HepG2 (cell line): Measurements from ENCODE around the gene RNF14. TPM values are rescaled to one million over a fixed set of nuclear protein-coding genes. Genes with fewer than 3 reads are reported as not detected.

ENCODE experiments used
- ATAC-seq: fragments of 200-7000 bp; cut with Tn5 transposase; 3 replicates; pipeline ENCODE4 v1.9.1; 2020; ENCODE audit warnings: mild to moderate bottlenecking, moderate library complexity
- BruUV-seq: library from RNA; stranded (reverse); fragments of 400-500 nt; replicated peaks from 2 replicates; lab custom pipeline; 2021; lab: Mats Ljungman, UMichigan
- CTCF ChIA-PET: fragments of 300-600 bp; formaldehyde crosslinking; extraction: SDS; loops from one replicate; lab custom pipeline; 2021; ENCODE audit warnings: low total read pairs, inconsistent platforms, low intra/inter-chr PET ratio; lab: Yijun Ruan, JAX
- POLR2A ChIA-PET: fragments of 350-600 bp; sonication (Branson Sonifier 250); formaldehyde crosslinking; loops from one replicate; lab custom pipeline; 2020; ENCODE audit warnings: antibody characterized with exemption, inconsistent platforms; lab: Yijun Ruan, JAX
- DNase-seq: peaks from one replicate; pipeline ENCODE4 v3.0.0-alpha.2; 2015; ENCODE audit warnings: low spot score
- FAIRE-seq: peaks from 3 replicates; lab custom pipeline; 2011; peaks lifted over from hg19 to GRCh38; lab: Jason Lieb, UNC
- H2AFZ ChIP-seq: one replicate; pipeline ENCODE4 v1.6.1; 2011; ENCODE audit warnings: low read length, inconsistent platforms
- H3K27ac ChIP-seq: fragments of 300-600 bp; 3 replicates; pipeline ENCODE4 v1.8.0; 2011; ENCODE audit warnings: mixed run types, mild to moderate bottlenecking, mixed read lengths, low read length, inconsistent platforms; ENCODE audit not compliant: insufficient read depth; ENCODE audit errors: extremely low read length
- H3K27me3 ChIP-seq, 2 experiments: fragments of 200-600 bp in 1 of 2; 2 replicates in 1 of 2; 3 replicates in 1 of 2; pipeline versions ENCODE4 v1.6.0 to v1.8.0; 2011; ENCODE audit warnings: low read length in 2 of 2, mild to moderate bottlenecking in 2 of 2, moderate library complexity in 2 of 2, inconsistent platforms in 1 of 2; ENCODE audit not compliant: insufficient read depth in 2 of 2, control insufficient read depth in 1 of 2
- H3K36me3 ChIP-seq, 2 experiments: fragments of 200-600 bp in 1 of 2; replicated peaks in 1 of 2; 2 replicates in 1 of 2; 3 replicates in 1 of 2; pipeline versions ENCODE4 v1.5.1 to v1.8.0; 2011; ENCODE audit warnings: low read length in 2 of 2, inconsistent platforms in 1 of 2; ENCODE audit not compliant: insufficient read depth in 2 of 2, control insufficient read depth in 1 of 2
- H3K4me1 ChIP-seq: 2 replicates; pipeline ENCODE4 v1.5.1; 2012; ENCODE audit warnings: low read length, inconsistent platforms; ENCODE audit not compliant: insufficient read depth
- H3K4me2 ChIP-seq: 2 replicates; pipeline ENCODE4 v1.6.0; 2011; ENCODE audit warnings: low read depth, low read length, inconsistent platforms
- H3K4me3 ChIP-seq, 3 experiments: fragments of 200-600 bp in 1 of 3; sonication (generic), shearing (Covaris generic) in 1 of 3; replicated peaks in 1 of 3; 2 replicates each; pipeline ENCODE4 v1.5.1; 2011 to 2016; ENCODE audit warnings: low read length in 3 of 3, inconsistent platforms in 2 of 3, low read depth in 2 of 3, mild to moderate bottlenecking in 2 of 3, control low read depth in 1 of 3, mixed read lengths in 1 of 3; ENCODE audit not compliant: insufficient read depth in 1 of 3
- H3K79me2 ChIP-seq: one replicate; pipeline ENCODE4 v1.6.1; 2011; ENCODE audit warnings: low read length, inconsistent platforms; ENCODE audit not compliant: insufficient read depth
- H3K9ac ChIP-seq: 2 replicates; pipeline ENCODE4 v1.6.0; 2011; ENCODE audit warnings: mild to moderate bottlenecking, low read depth, low read length, inconsistent platforms; ENCODE audit not compliant: insufficient read depth
- H3K9me3 ChIP-seq: 2 replicates; pipeline ENCODE4 v1.5.1; 2012; ENCODE audit warnings: mild to moderate bottlenecking, low read length
- H4K20me1 ChIP-seq: 2 replicates; pipeline ENCODE4 v1.6.0; 2011; ENCODE audit warnings: inconsistent platforms, mild to moderate bottlenecking, low read length, moderate library complexity; ENCODE audit not compliant: insufficient read depth
- AKAP8 ChIP-seq: sonication (generic); formaldehyde crosslinking; IDR thresholded peaks from 2 replicates; pipeline ENCODE4 v1.5.1; 2020; ENCODE audit warnings: mild to moderate bottlenecking, missing genetic modification reagents
- DPF2 ChIP-seq: sonication (generic); formaldehyde crosslinking; IDR thresholded peaks from 2 replicates; pipeline ENCODE4 v1.4.0; 2020; ENCODE audit warnings: mild to moderate bottlenecking, low read depth, missing genetic modification reagents, borderline replicate concordance
- ERF ChIP-seq: IDR thresholded peaks from 2 replicates; pipeline ENCODE4 v1.6.1; 2018; ENCODE audit warnings: missing biosample characterization, missing genetic modification reagents
- ETV6 ChIP-seq: sonication (generic); formaldehyde crosslinking; conservative IDR thresholded peaks from 2 replicates; pipeline ENCODE4 v1.4.0; 2020; ENCODE audit warnings: missing genetic modification reagents
- JUNB ChIP-seq: sonication (generic); formaldehyde crosslinking; IDR thresholded peaks from 2 replicates; pipeline ENCODE4 v1.8.0; 2022; ENCODE audit warnings: missing genetic modification reagents, mild to moderate bottlenecking, borderline replicate concordance
- MTA3 ChIP-seq: sonication (generic); formaldehyde crosslinking; IDR thresholded peaks from 2 replicates; pipeline ENCODE4 v1.4.0; 2020; ENCODE audit warnings: missing genetic modification reagents
- MTF2 ChIP-seq: sonication (generic); formaldehyde crosslinking; IDR thresholded peaks from 2 replicates; pipeline ENCODE4 v1.5.0; 2020; ENCODE audit warnings: missing genetic modification reagents, borderline replicate concordance
- NFYC ChIP-seq: IDR thresholded peaks from 2 replicates; pipeline ENCODE4 v1.6.1; 2016; ENCODE audit warnings: missing genetic modification reagents, missing compliant biosample characterization
- RNF2 ChIP-seq: fragments of 450-650 bp; conservative IDR thresholded peaks from 2 replicates; pipeline ENCODE4 v1.6.1; 2016; ENCODE audit warnings: low read depth
- ZFY ChIP-seq: sonication (generic); formaldehyde crosslinking; IDR thresholded peaks from 2 replicates; pipeline ENCODE4 v1.4.0; 2020; ENCODE audit warnings: missing genetic modification reagents
- ZMYM3 ChIP-seq: sonication (generic); formaldehyde crosslinking; IDR thresholded peaks from 2 replicates; pipeline ENCODE4 v1.5.1; 2020; ENCODE audit warnings: mild to moderate bottlenecking, missing genetic modification reagents
- ZNF367 ChIP-seq: sonication (generic); formaldehyde crosslinking; IDR thresholded peaks from 2 replicates; pipeline ENCODE4 v1.4.0; 2020; ENCODE audit warnings: missing genetic modification reagents, borderline replicate concordance
- ZNF761 ChIP-seq: sonication (generic); formaldehyde crosslinking; conservative IDR thresholded peaks from 2 replicates; pipeline ENCODE4 v1.4.0; 2020; ENCODE audit warnings: mild to moderate bottlenecking, missing genetic modification reagents
- WGBS: methylation state at CpG from one replicate; pipeline ENCODE4 v1.1.6; 2017; ENCODE audit warnings: low lambda C conversion rate; 5-methylcytosine and 5-hydroxymethylcytosine counted together
- in situ Hi-C: cut with HindIII; loops from 2 replicates; pipeline ENCODE4 v1.10.0; 2017; ENCODE audit warnings: low pct_unique_long_range_greater_than_20kb; ENCODE audit not compliant: extremely low pct_ligation_motif_present
- intact Hi-C: fragments of 100-400 bp; cut with micrococcal nuclease; formaldehyde crosslinking; loops from one replicate; pipeline ENCODE4 v1.10.0; 2022; ENCODE audit not compliant: unreplicated experiment
- polyA plus RNA-seq, 8 experiments: library from polyadenylated mRNA; depleted of rRNA in 3 of 8; stranded (reverse) in 7 of 8; unstranded in 1 of 8; fragments of >200 nt; fragmentation: Illumina TruSeq in 4 of 8; extraction: Trizol in 4 of 8; gene quantifications; 2 replicates each; pipeline versions ENCODE4 v1.2.1 to v1.2.3, GENCODE V29; 2011 to 2016; ENCODE audit warnings: low read depth in 4 of 8, missing spikeins in 1 of 8, mixed read lengths in 1 of 8; ENCODE audit not compliant: insufficient read depth in 1 of 8
- total RNA-seq, 5 experiments: library from RNA; depleted of rRNA; stranded (reverse); fragments of >200 nt; fragmentation: Illumina TruSeq; extraction: Trizol; gene quantifications; 2 replicates each; pipeline ENCODE4 v1.2.3, GENCODE V29; 2016; ENCODE audit warnings: low read depth in 1 of 5
- TF ChIP-seq, protein P1 (sequence below): sonication (generic); formaldehyde crosslinking; IDR thresholded peaks from 2 replicates; pipeline ENCODE4 v1.4.0; 2020; ENCODE audit warnings: mild to moderate bottlenecking, missing genetic modification reagents
- TF ChIP-seq, protein P2 (sequence below): sonication (generic); formaldehyde crosslinking; IDR thresholded peaks from 2 replicates; pipeline ENCODE4 v1.8.0; 2022; ENCODE audit warnings: low read depth, missing genetic modification reagents
- TF ChIP-seq, protein P3 (sequence below): sonication (generic); formaldehyde crosslinking; IDR thresholded peaks from 2 replicates; pipeline ENCODE4 v1.4.0; 2020; ENCODE audit warnings: missing genetic modification reagents

RNF14 gene
- total and polyA plus RNA-seq, 2 of the 13 experiments (the other 11 are each of a cell fraction or from before 2014, with no cell fraction given): 11.3 to 28.1 TPM

- Histone ChIP-seq H3K9ac (no peak overlapping the region), H3K27me3 (no peaks in the 10 kb centered on the region), H2AFZ (no peak overlapping the region), H4K20me1 (no peaks in the 10 kb centered on the region), H3K4me2 (no peak overlapping the region), H3K36me3 (peaks cover 21 to 84% of the 10 kb centered on the region in 2 experiments), H3K4me1 (no peaks in the 10 kb centered on the region), H3K4me3 (no peak overlapping the region), H3K27ac (no peak overlapping the region), H3K79me2 (no peaks in the 10 kb centered on the region), H3K9me3 (no peaks in the 10 kb centered on the region)
- POLR2A ChIA-PET: interaction anchor here (1.0 kb wide), 1 partner anchor 9 kb away, joined by 6 read pairs; the partner anchor contains the start of gene DELE1
- in situ Hi-C loops (no loop called here), intact Hi-C loops (no loop called here)
- WGBS: 97% methylated on average over 6 of the region's 7 CpGs
- CTCF ChIA-PET: no interaction called here
- no peak for FAIRE-seq
- TF ChIP-seq ZFY (no peak), ZNF761 (CRISPR knock-in tag) (no peak), ERF (CRISPR knock-in tag) (no peak), MTF2 (no peak), DPF2 (CRISPR knock-in tag) (no peak), RNF2 (no peak), ZNF367 (CRISPR knock-in tag) (no peak), NFYC (CRISPR knock-in tag) (no peak), ETV6 (CRISPR knock-in tag) (no peak), MTA3 (no peak), ZMYM3 (CRISPR knock-in tag) (no peak), AKAP8 (CRISPR knock-in tag) (no peak), JUNB (CRISPR knock-in tag) (no peak)
- TF ChIP-seq, protein P1, sequence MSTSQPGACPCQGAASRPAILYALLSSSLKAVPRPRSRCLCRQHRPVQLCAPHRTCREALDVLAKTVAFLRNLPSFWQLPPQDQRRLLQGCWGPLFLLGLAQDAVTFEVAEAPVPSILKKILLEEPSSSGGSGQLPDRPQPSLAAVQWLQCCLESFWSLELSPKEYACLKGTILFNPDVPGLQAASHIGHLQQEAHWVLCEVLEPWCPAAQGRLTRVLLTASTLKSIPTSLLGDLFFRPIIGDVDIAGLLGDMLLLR (CRISPR knock-in tag): no peak
- TF ChIP-seq, protein P2, sequence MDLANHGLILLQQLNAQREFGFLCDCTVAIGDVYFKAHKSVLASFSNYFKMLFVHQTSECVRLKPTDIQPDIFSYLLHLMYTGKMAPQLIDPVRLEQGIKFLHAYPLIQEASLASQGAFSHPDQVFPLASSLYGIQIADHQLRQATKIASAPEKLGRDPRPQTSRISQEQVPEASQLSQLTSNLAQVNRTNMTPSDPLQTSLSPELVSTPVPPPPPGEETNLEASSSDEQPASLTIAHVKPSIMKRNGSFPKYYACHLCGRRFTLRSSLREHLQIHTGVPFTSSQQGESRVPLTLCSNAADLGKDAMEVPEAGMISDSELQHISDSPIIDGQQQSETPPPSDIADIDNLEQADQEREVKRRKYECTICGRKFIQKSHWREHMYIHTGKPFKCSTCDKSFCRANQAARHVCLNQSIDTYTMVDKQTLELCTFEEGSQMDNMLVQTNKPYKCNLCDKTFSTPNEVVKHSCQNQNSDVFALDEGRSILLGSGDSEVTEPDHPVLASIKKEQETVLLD (CRISPR knock-in tag): no peak
- TF ChIP-seq, protein P3, sequence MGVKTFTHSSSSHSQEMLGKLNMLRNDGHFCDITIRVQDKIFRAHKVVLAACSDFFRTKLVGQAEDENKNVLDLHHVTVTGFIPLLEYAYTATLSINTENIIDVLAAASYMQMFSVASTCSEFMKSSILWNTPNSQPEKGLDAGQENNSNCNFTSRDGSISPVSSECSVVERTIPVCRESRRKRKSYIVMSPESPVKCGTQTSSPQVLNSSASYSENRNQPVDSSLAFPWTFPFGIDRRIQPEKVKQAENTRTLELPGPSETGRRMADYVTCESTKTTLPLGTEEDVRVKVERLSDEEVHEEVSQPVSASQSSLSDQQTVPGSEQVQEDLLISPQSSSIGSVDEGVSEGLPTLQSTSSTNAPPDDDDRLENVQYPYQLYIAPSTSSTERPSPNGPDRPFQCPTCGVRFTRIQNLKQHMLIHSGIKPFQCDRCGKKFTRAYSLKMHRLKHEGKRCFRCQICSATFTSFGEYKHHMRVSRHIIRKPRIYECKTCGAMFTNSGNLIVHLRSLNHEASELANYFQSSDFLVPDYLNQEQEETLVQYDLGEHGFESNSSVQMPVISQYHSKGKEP (CRISPR knock-in tag): no peak
- no peak for ATAC-seq
- no peak for DNase-seq
- no TSS peak for BruUV-seq
Measured at GRCh38 chr5:141933151-141933550, 35.8 kb upstream of the RNF14 start.
